Right atrium auricular region (tissue), 2 donors: Measurements from ENCODE around the gene UFSP1. TPM values are rescaled to one million over a fixed set of nuclear protein-coding genes. Genes with fewer than 3 reads are reported as not detected.

Experiments used
- DNase-seq: peaks from one replicate; pipeline ENCODE4 v3.0.0-alpha.2; 2019; ENCODE audit warnings: low spot score
- H3K27ac ChIP-seq, 2 donors: fragments of 200-600 bp; sonication (generic); 1 replicate in 1 of 2; 2 replicates in 1 of 2; pipeline ENCODE4 v1.5.1; 2016 to 2019
- H3K27me3 ChIP-seq, 2 donors: fragments of 200-600 bp; sonication (generic); one replicate each; pipeline versions ENCODE4 v1.5.1 to v1.6.0; 2017 to 2019
- H3K36me3 ChIP-seq: fragments of 200-600 bp; sonication (generic); one replicate; pipeline ENCODE4 v1.5.1; 2016
- H3K4me1 ChIP-seq, 2 donors: fragments of 200-600 bp; sonication (generic); one replicate each; pipeline versions ENCODE4 v1.5.1 to v1.6.0; 2017 to 2019
- H3K4me3 ChIP-seq, 2 donors: fragments of 200-600 bp; sonication (generic); 1 replicate in 1 of 2; 2 replicates in 1 of 2; pipeline ENCODE4 v1.5.1; 2017 to 2019; ENCODE audit warnings: mild to moderate bottlenecking in 1 of 2, moderate library complexity in 1 of 2
- H3K9me3 ChIP-seq, 2 donors: fragments of 200-600 bp; sonication (generic); one replicate each; pipeline ENCODE4 v1.5.1; 2019
- CTCF ChIP-seq, 2 donors: fragments of 200-600 bp; sonication (generic); IDR thresholded peaks; one replicate each; pipeline ENCODE4 v1.5.1; 2019; ENCODE audit warnings: antibody characterized with exemption in 2 of 2
- total RNA-seq, 2 donors: library from RNA; depleted of rRNA; stranded (reverse); fragments of >200 nt; gene quantifications; one replicate each; pipeline ENCODE4 v1.1.0, GENCODE V29; 2016

UFSP1 gene
- total RNA-seq, 2 donors from 2014 or later = 3.0 to 3.7 TPM

- Histone ChIP-seq H3K36me3 (peaks cover 42% of the 10 kb centered on the region), H3K27ac (peak overlapping the region; percentile 45 to 70), H3K27me3 (no peaks in the 10 kb centered on the region), H3K4me1 (peaks cover 0 to 58% of the 10 kb centered on the region in 2 donors), H3K4me3 (no peak overlapping the region), H3K9me3 (no peaks in the 10 kb centered on the region)
- TF ChIP-seq CTCF (IDR thresholded peaks at IDR 0.05) = no peak
- no peak for DNase-seq
These were observed 10.8 kb downstream of the UFSP1 start for GRCh38 chr7:100878685-100879084.

- H3K27ac ChIP-seq = no peak overlapping the region
- no peak for DNase-seq
- H3K9me3 ChIP-seq = no peaks in the 10 kb centered on the region
- no peak for TF ChIP-seq CTCF (IDR thresholded peaks at IDR 0.05)
- H3K4me1 ChIP-seq = peaks cover 0 to 58% of the 10 kb centered on the region in 2 donors
- no peaks in the 10 kb centered on the region for H3K27me3 ChIP-seq
- no peak overlapping the region for H3K4me3 ChIP-seq
- H3K36me3 ChIP-seq = peaks cover 42% of the 10 kb centered on the region
These were observed 11.5 kb downstream of the UFSP1 start for GRCh38 chr7:100878013-100878412.

- Histone ChIP-seq H3K27me3 (no peaks in the 10 kb centered on the region), H3K4me1 (peaks cover 0 to 54% of the 10 kb centered on the region in 2 donors), H3K36me3 (peaks cover 38% of the 10 kb centered on the region), H3K27ac (peak overlapping the region; percentile 95 to 97), H3K4me3 (peak overlapping the region; percentile 90), H3K9me3 (no peaks in the 10 kb centered on the region)
- TF ChIP-seq CTCF (IDR thresholded peaks at IDR 0.05) = no peak
- no peak for DNase-seq
These were observed 14.2 kb downstream of the UFSP1 start for GRCh38 chr7:100875356-100875751.

GRCh38 chr7:100874577-100875355 is 14.7 kb downstream of the UFSP1 start, which contains the start of gene SRRT:
Gene SRRT, plus strand, starts transcription at chr7:100875103. Its CDS starts 488 bp downstream, at chr7:100875591.
- peak; percentile 19 to 48 for TF ChIP-seq CTCF (IDR thresholded peaks at IDR 0.05)
- DNase-seq = peak; percentile 98
- no peaks in the 10 kb centered on the region for H3K9me3 ChIP-seq
- peaks cover 42% of the 10 kb centered on the region for H3K36me3 ChIP-seq
- peak within 1 kb of the TSS; percentile 90 for H3K4me3 ChIP-seq
- H3K27ac ChIP-seq = peak within 1 kb of the TSS; percentile 95 to 97
- peaks cover 0 to 48% of the 10 kb centered on the region in 2 donors for H3K4me1 ChIP-seq
- H3K27me3 ChIP-seq = no peaks in the 10 kb centered on the region

- no peaks in the 10 kb centered on the region for H3K9me3 ChIP-seq
- peak overlapping the region; percentile 90 for H3K4me3 ChIP-seq
- no peak for DNase-seq
- peaks cover 42% of the 10 kb centered on the region for H3K36me3 ChIP-seq
- TF ChIP-seq CTCF (IDR thresholded peaks at IDR 0.05) = no peak
- H3K4me1 ChIP-seq = peaks cover 0 to 44% of the 10 kb centered on the region in 2 donors
- H3K27ac ChIP-seq = peak overlapping the region; percentile 95 to 97
- H3K27me3 ChIP-seq = no peaks in the 10 kb centered on the region
These were observed 15.3 kb downstream of the UFSP1 start for GRCh38 chr7:100874300-100874576.
